Measurements from ENCODE around the gene ZNF148. TPM values are rescaled to one million over a fixed set of nuclear protein-coding genes. Genes with fewer than 3 reads are reported as not detected.

The ZNF148 gene
- total RNA-seq, 2 donors from 2014 or later, result 27.1 to 35.1 TPM

GRCh38 chr3:125294411-125294810, 80.7 kb downstream of the ZNF148 start:
- H3K4me1 ChIP-seq (ENCODE audit: control insufficient read depth in 1 of 2, low read depth in 2 of 2), result peaks cover 3% of the 10 kb centered on the region in 2 donors
- H3K9me3 ChIP-seq, result no peaks in the 10 kb centered on the region
- no peak overlapping the region for H3K27ac ChIP-seq
- TF ChIP-seq CTCF (IDR thresholded peaks at IDR 0.05), result no peak
- no peak for ATAC-seq (ENCODE audit: insufficient number of reproducible peaks, low FRiP score, low read depth)
- H3K27me3 ChIP-seq (replicated peaks; ENCODE audit: insufficient read depth), result no peaks in the 10 kb centered on the region
- H3K36me3 ChIP-seq, result no peaks in the 10 kb centered on the region
- no peak overlapping the region for H3K4me3 ChIP-seq
- DNase-seq (ENCODE audit: low spot score), result no peak

- no peak for TF ChIP-seq CTCF (IDR thresholded peaks at IDR 0.05)
- H3K4me3 ChIP-seq, result no peak overlapping the region
- H3K27ac ChIP-seq, result no peak overlapping the region
- no peak for ATAC-seq (ENCODE audit: insufficient number of reproducible peaks, low FRiP score, low read depth)
- no peaks in the 10 kb centered on the region for H3K9me3 ChIP-seq
- H3K36me3 ChIP-seq, result no peaks in the 10 kb centered on the region
- no peaks in the 10 kb centered on the region for H3K27me3 ChIP-seq (replicated peaks; ENCODE audit: insufficient read depth)
- DNase-seq (ENCODE audit: low spot score), result no peak
- peaks cover 3 to 11% of the 10 kb centered on the region in 2 donors for H3K4me1 ChIP-seq (ENCODE audit: control insufficient read depth in 1 of 2, low read depth in 2 of 2)
Observed at GRCh38 chr3:125292015-125292414, 83.1 kb downstream of the ZNF148 start.

GRCh38 chr3:125289429-125289981, 85.6 kb downstream of the ZNF148 start:
- H3K4me3 ChIP-seq, result no peak overlapping the region
- H3K9me3 ChIP-seq, result no peaks in the 10 kb centered on the region
- DNase-seq (ENCODE audit: low spot score), result no peak
- H3K27me3 ChIP-seq (replicated peaks; ENCODE audit: insufficient read depth), result no peaks in the 10 kb centered on the region
- peaks cover 0 to 11% of the 10 kb centered on the region in 2 donors for H3K4me1 ChIP-seq (ENCODE audit: control insufficient read depth in 1 of 2, low read depth in 2 of 2)
- no peak for TF ChIP-seq CTCF (IDR thresholded peaks at IDR 0.05)
- no peaks in the 10 kb centered on the region for H3K36me3 ChIP-seq
- ATAC-seq (ENCODE audit: insufficient number of reproducible peaks, low FRiP score, low read depth), result no peak
- no peak overlapping the region for H3K27ac ChIP-seq

- DNase-seq (ENCODE audit: low spot score), result no peak
- no peak for TF ChIP-seq CTCF (IDR thresholded peaks at IDR 0.05)
Observed at GRCh38 chr3:125287248-125287647, 87.9 kb downstream of the ZNF148 start.

GRCh38 chr3:125281381-125281780, 93.7 kb downstream of the ZNF148 start:
- no peak overlapping the region for H3K27ac ChIP-seq
- ATAC-seq (ENCODE audit: insufficient number of reproducible peaks, low FRiP score, low read depth) (no peak), DNase-seq (ENCODE audit: low spot score) (no peak)
- peaks cover 2 to 12% of the 10 kb centered on the region in 2 donors for H3K4me1 ChIP-seq (ENCODE audit: control insufficient read depth in 1 of 2, low read depth in 2 of 2)
- peaks cover 4% of the 10 kb centered on the region for H3K36me3 ChIP-seq
- TF ChIP-seq CTCF (IDR thresholded peaks at IDR 0.05), result no peak
- no peaks in the 10 kb centered on the region for H3K27me3 ChIP-seq (replicated peaks; ENCODE audit: insufficient read depth)
- no peak overlapping the region for H3K4me3 ChIP-seq
- no peaks in the 10 kb centered on the region for H3K9me3 ChIP-seq

More at GRCh38 chr3:125287248-125287647, 87.9 kb downstream of the ZNF148 start:
- H3K27me3 ChIP-seq (replicated peaks; ENCODE audit: insufficient read depth), result no peaks in the 10 kb centered on the region
- H3K36me3 ChIP-seq, result no peaks in the 10 kb centered on the region
- no peak overlapping the region for H3K4me3 ChIP-seq
- H3K9me3 ChIP-seq, result no peaks in the 10 kb centered on the region
- H3K27ac ChIP-seq, result no peak overlapping the region
- peaks cover 0 to 11% of the 10 kb centered on the region in 2 donors for H3K4me1 ChIP-seq (ENCODE audit: control insufficient read depth in 1 of 2, low read depth in 2 of 2)
- ATAC-seq (ENCODE audit: insufficient number of reproducible peaks, low FRiP score, low read depth), result no peak

Measured in thoracic aorta (tissue), 2 donors.